Psoas muscle (tissue), 8 donors: ENCODE data around the gene ERCC2. TPM values are rescaled to one million over a fixed set of nuclear protein-coding genes. Genes with fewer than 3 reads are reported as not detected.
A peak's percentile ranks its signal among the peaks of the same experiment; 100 is the strongest.

Experiments
- ATAC-seq, 4 donors: fragments of 200-7000 bp; cut with Tn5 transposase; one replicate each; pipeline ENCODE4 v1.9.1; 2020; ENCODE audit warnings: moderate library complexity in 3 of 4, mild to moderate bottlenecking in 2 of 4
- DNase-seq, 2 donors: peaks; one replicate each; pipeline ENCODE4 v3.0.0-alpha.2; 2020
- H3K27ac ChIP-seq: fragments of 200-600 bp; one replicate; pipeline ENCODE4 v1.8.0; 2022
- H3K27me3 ChIP-seq, 3 donors: fragments of 200-600 bp in 1 of 3; one replicate each; pipeline versions ENCODE4 v1.6.1 to v1.8.0; 2013 to 2022; ENCODE audit warnings: low read length in 2 of 3, mild to moderate bottlenecking in 2 of 3, moderate library complexity in 1 of 3; ENCODE audit not compliant: insufficient read depth in 3 of 3
- H3K36me3 ChIP-seq, 2 donors: fragments of 200-600 bp in 1 of 2; one replicate each; pipeline versions ENCODE4 v1.6.1 to v1.8.0; 2013 to 2022; ENCODE audit warnings: low read depth in 1 of 2, mild to moderate bottlenecking in 1 of 2, moderate library complexity in 1 of 2; ENCODE audit not compliant: insufficient read depth in 1 of 2
- H3K4me1 ChIP-seq: fragments of 200-600 bp; one replicate; pipeline ENCODE4 v1.8.0; 2022
- H3K4me3 ChIP-seq: fragments of 200-600 bp; one replicate; pipeline ENCODE4 v1.8.0; 2022; ENCODE audit warnings: mild to moderate bottlenecking
- H3K9me3 ChIP-seq: fragments of 200-600 bp; one replicate; pipeline ENCODE4 v1.8.0; 2022
- CTCF ChIP-seq: fragments of 200-600 bp; IDR thresholded peaks from one replicate; pipeline ENCODE4 v1.8.0; 2022; ENCODE audit warnings: antibody characterized with exemption
- WGBS, 3 donors: extraction: QIAGEN DNeasy Blood & Tissue Kit; methylation state at CpG; one replicate each; pipeline versions ENCODE4 v1.1.6 to v1.1.7; 2013; 5-methylcytosine and 5-hydroxymethylcytosine counted together
- intact Hi-C, 2 donors: fragments of 100-400 bp; cut with DNase I; formaldehyde crosslinking; loops; one replicate each; pipeline versions ENCODE4 v1.11.0 to v1.14.2; 2022
- polyA plus RNA-seq, 3 donors: library from polyadenylated mRNA; stranded (reverse); fragments of 200-250 nt; gene quantifications; one replicate each; pipeline ENCODE4 v1.2.3, GENCODE V29; 2013
- total RNA-seq, 4 donors: library from RNA; stranded (reverse); fragmentation: NEBNext Ultra II Directional in 2 of 4; extraction: Animal tissue kit (Norgen Biotek cat#: 25700) in 2 of 4; gene quantifications; one replicate each; pipeline versions ENCODE4 v1.2.1 to v1.2.4, GENCODE V29; 2021 to 2023
- donor health status: healthy with polysubstance abuse.
- donor health status: DM: no; HTN: no; CAD: no; lungs with moderate emphysema.
- donor health status: Bipolar disorder and iron deficiency.
- donor health status: healthy.
- donor health status: DM: yes; HTN: yes; CAD: no.
- donor health status: DM: no; HTN: no; CAD: no.
- donor health status: DM: no; HTN: no; CAD: no.
- donor health status: DM: yes; HTN: yes; CAD: no.

The ERCC2 gene
- total and polyA plus RNA-seq, 7 donors = 5.0 to 16.4 (median 9.3) TPM

DNA sequence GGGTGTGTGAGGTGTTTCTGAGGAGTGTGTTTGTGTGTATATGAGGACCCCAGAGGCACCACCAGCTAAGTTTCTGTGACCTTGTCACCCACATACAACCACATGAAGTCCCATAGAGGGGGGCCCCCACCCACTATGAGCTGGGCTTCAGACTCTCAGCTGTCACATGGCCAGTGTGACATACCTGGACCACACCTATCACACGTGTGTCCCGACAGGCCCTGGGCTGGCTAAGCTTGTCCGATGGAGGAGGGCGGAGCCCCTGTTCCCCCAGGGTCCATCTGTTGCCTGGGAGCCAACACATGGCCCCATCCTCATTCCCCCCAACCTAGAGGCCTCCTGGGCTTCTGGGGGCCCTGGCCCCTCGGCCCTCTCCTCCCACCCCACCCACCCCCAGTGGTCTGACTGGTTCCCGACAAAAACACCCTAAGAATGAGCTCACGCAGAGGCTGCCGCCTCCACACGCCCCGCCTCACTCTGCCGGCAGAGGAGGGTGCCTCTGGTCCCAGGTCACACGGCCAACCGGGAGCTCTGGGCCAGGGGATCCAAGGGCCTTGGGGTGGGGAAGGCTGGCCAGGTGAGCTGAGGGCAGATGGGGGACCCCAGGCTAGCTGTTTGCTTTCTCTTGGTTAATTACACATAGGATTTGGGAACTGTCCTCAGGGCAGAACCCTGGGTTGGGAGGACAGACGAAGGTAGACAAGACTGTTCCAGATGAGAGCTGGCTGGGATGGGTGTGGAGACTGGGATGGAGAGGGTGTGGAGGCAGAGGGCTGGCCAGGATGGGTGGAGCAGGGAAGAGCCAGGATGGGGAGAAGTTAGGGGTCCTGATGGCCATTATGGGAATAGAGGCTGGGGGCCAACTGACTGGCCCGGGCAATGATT, 25.5 kb downstream of the ERCC2 start:
- DNase-seq (no peak), ATAC-seq (no peak)
- Histone ChIP-seq H3K36me3 (no peaks in the 10 kb centered on the region), H3K9me3 (no peaks in the 10 kb centered on the region), H3K4me3 (no peak overlapping the region), H3K27me3 (peaks cover 0 to 23% (median 12%) of the 10 kb centered on the region in 3 donors), H3K4me1 (no peaks in the 10 kb centered on the region), H3K27ac (no peak overlapping the region)
- intact Hi-C loops = no loop called here
- WGBS, 3 donors = 51 to 66% (median 55%) methylated on average over 14 to 15 of the region's 15 CpGs
- no peak for TF ChIP-seq CTCF

- Histone ChIP-seq H3K9me3 (no peaks in the 10 kb centered on the region), H3K36me3 (no peaks in the 10 kb centered on the region), H3K4me1 (no peaks in the 10 kb centered on the region), H3K27ac (no peak overlapping the region), H3K27me3 (peaks cover 0 to 34% (median 12%) of the 10 kb centered on the region in 3 donors), H3K4me3 (no peak overlapping the region)
- TF ChIP-seq CTCF = no peak
- 71 to 72% (median 72%) methylated on average over 13 of the region's 13 CpGs for WGBS, 3 donors
- DNase-seq (no peak), ATAC-seq (no peak)
- intact Hi-C loops = no loop called here
Observed at GRCh38 chr19:45342911-45343310, 27.5 kb downstream of the ERCC2 start.

- WGBS, 3 donors = 12 to 17% (median 14%) methylated on average over 19 to 25 of the region's 25 CpGs
- Histone ChIP-seq H3K9me3 (no peaks in the 10 kb centered on the region), H3K36me3 (no peaks in the 10 kb centered on the region), H3K27ac (no peak overlapping the region), H3K27me3 (peaks cover 0 to 29% (median 6%) of the 10 kb centered on the region in 3 donors), H3K4me1 (no peaks in the 10 kb centered on the region), H3K4me3 (peak overlapping the region; percentile 49)
- DNase-seq (no peak), ATAC-seq (no peak)
- no peak for TF ChIP-seq CTCF
- intact Hi-C loops = no loop called here
Observed at GRCh38 chr19:45340899-45341453, 29.4 kb downstream of the ERCC2 start.

- DNase-seq = no peak
- Histone ChIP-seq H3K36me3 (no peaks in the 10 kb centered on the region), H3K27ac (no peak within 1 kb of the TSS), H3K27me3 (peaks cover 0 to 29% (median 6%) of the 10 kb centered on the region in 3 donors), H3K4me1 (no peaks in the 10 kb centered on the region), H3K9me3 (no peaks in the 10 kb centered on the region), H3K4me3 (peak within 1 kb of the TSS; percentile 49)
- intact Hi-C loops = no loop called here
- no peak for TF ChIP-seq CTCF
- 11 to 13% (median 12%) methylated on average over 43 to 50 of the region's 50 CpGs for WGBS, 3 donors
- no peak for ATAC-seq
Observed at GRCh38 chr19:45340232-45340898, 30.0 kb downstream of the ERCC2 start, which contains the start of gene KLC3. Gene KLC3, plus strand, starts transcription at chr19:45340750. Its CDS starts 4,792 bp downstream, at chr19:45345542.
